CD4-positive, alpha-beta T cell treated with Interferon gamma for 1 hour (primary cell): ENCODE results near the gene TMEFF1.

Experiments
- DNase-seq: peaks from one replicate; pipeline ENCODE4 v3.0.0-alpha.2; 2020

Gene TMEFF1

DNA sequence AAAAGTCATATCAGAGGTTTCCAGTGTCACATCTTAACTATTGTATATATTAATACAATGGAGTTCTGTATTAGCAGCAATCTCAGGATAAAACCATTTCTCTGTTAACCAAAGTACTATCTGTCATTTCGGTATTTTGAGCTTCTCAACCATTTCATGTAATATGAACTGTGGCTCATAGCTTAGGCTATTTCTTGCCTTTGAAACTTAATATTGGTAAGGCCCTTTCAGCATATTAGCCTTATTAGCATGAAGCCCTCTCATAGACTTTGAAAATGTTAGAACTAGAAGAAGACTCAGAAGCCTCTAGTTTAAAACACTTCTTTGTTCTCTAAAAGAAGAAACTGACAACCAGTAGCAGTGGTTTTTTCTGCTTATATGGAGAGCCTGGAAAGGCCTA is 105.7 kb downstream of the TMEFF1 start:
- no peak for DNase-seq

- DNase-seq, result no peak
These were observed 106.7 kb downstream of the TMEFF1 start for GRCh38 chr9:100579665-100580064.

- DNase-seq, result no peak
These were observed 107.3 kb downstream of the TMEFF1 start for GRCh38 chr9:100580257-100580656.

GRCh38 chr9:100581081-100581480 is 108.1 kb downstream of the TMEFF1 start:
- DNase-seq, result no peak

DNA sequence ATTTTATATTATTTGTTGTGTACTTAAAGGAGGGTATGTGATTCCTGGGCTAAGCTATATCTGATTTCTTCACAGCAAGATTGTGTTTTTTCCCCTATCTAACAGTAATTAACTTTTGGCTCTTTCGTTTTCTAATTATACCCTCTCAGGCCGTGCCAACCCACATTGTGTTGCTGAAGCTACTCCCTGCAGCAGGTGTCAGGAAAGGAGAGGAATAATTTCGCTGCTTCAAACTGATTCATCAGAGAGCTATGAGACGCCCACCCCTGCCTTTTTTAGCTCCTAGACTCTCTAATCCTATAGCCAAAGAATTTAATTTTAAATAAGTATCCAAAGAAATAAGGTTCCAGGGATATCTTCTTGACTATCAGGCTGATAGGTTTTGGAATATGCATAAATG is 108.7 kb downstream of the TMEFF1 start:
- no peak for DNase-seq

- no peak for DNase-seq
These were observed 110.3 kb downstream of the TMEFF1 start for GRCh38 chr9:100583014-100583802.

- DNase-seq, result no peak
These were observed 112.0 kb downstream of the TMEFF1 start for GRCh38 chr9:100584951-100585350.

DNA sequence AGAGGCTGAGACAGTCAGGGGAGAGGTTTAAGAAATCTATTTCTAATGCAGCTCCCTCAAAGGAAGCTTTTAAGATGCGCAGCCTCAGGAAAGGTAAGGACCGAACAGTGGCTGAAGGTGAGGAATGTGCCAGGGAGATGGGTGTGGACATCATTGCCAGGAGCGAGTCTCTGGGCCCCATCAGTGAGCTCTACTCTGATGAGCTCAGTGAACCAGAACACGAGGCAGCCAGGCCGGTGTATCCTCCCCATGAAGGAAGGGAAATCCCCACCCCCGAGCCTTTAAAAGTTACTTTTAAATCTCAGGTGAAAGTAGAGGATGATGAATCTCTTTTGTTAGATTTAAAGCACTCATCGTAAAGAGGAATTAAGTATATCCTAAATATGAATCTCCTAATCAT is 113.1 kb downstream of the TMEFF1 start:
- no peak for DNase-seq

GRCh38 chr9:100587375-100587774 is 114.4 kb downstream of the TMEFF1 start:
- no peak for DNase-seq

DNA sequence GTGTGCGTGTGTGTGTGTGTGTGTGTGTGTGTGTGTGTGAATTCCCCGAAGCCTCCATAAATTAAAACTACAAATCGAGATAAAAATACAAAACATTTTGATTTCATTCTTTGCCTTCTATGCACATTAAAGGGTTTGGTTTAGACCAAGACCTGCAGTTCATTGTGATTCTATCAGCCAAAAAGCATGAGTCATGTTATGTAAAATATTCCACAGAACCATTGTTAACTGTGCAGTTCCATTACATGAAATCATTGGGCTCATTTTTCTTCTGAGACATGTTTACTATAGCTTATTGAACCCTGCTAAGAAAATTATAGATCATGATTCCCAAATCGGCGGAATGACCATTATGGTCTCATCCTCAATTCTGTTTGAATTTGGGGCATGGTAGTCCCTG is 116.6 kb downstream of the TMEFF1 start:
- no peak for DNase-seq

- no peak for DNase-seq
These were observed 117.5 kb downstream of the TMEFF1 start for GRCh38 chr9:100590481-100590880.

- no peak for DNase-seq
These were observed 118.2 kb downstream of the TMEFF1 start for GRCh38 chr9:100591139-100591538.

- no peak for DNase-seq
These were observed 118.9 kb downstream of the TMEFF1 start for GRCh38 chr9:100591639-100592412.

DNA sequence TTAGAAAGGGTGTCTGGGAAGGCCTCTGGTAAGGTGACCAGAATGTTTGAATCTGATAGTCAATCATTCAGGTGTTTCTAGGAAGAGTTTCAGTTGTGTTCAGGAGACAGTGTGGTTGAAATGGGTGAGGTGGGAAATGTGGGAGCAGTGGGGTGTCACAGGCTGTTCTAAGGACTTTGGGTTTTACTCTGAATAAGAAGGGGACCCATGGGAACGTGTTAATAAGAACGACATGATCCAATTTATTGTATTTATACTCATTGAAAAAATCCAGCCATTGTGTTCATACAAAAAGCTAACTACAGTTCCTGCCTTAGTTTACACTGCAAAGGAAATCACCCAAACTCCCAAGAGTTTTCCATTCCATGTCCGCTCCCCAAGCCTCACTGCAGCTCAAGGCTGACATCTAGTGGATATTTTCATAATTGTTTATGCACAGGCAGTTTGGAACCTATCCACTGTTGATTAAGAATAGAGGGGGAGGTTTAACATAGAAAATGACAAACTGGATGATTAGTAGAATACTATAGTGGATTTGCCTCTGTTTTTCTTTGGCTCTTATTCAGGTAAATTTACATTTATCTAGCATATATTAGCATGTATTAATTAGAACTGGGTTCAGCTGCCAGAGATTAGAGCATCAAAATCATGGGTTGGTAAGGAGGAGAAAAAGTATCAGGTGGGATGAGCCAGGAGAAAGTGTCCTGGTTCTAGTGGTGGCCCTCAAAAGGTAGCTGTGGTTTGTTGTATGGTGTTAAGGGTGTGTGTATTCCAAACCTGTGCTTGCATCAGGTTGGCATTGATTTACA is 122.6 kb downstream of the TMEFF1 start:
- no peak for DNase-seq

GRCh38 chr9:100597236-100597635 is 124.3 kb downstream of the TMEFF1 start:
- no peak for DNase-seq

- DNase-seq, result peak; percentile 80
These were observed 125.7 kb downstream of the TMEFF1 start for GRCh38 chr9:100598641-100599145.

DNA sequence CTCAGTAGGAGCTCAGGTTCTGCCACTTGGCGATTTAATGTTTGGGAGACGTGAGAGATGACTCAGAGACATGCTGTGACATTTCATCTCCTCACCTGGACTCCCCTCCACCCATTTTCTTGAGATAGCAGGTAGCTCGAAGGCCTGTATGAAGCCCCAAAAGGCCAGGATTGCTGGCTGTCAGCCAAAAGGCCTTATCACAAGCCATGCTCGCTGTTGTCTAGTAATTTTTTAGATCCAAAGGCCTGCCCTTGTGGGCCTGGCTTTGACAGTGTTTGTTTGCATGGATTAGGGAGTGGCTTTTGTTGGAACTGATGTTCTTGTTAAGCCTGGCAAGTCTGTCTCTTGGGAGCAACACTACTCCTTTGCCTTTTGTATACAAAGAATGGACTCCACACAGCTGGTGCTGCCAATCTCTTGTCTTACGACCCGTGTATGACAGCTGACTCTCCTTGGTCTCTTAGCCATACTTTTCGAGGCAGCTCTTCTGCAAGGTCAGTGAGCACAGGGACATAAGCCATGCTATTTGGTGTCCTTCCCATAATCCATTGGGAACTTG is 127.7 kb downstream of the TMEFF1 start:
- DNase-seq, result no peak

DNA sequence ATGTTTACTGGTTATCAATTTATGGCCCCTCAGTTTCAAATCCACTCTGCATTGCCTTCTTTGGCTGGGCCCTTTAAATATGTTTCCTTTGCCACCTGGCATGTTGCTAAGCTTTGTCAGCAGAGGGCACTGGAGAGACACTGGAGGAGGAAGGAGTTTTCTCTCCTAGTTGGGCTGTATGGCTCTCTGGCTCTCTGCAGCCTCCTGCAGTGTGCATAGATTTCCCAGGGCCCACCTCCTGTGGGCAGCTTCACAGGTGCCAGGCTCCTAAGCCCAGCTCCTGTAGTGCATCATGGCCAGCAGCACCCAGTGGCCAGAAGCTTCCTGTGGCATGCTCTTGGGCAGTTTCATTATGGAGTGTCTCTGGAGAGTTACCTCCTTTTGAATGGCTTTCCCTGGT is 128.3 kb downstream of the TMEFF1 start:
- DNase-seq, result peak; percentile 11

- no peak for DNase-seq
These were observed 129.4 kb downstream of the TMEFF1 start for GRCh38 chr9:100602342-100602801.

GRCh38 chr9:100605405-100605804 is 132.5 kb downstream of the TMEFF1 start:
- DNase-seq, result no peak

GRCh38 chr9:100619194-100619593 is 146.2 kb downstream of the TMEFF1 start:
- DNase-seq, result no peak

DNA sequence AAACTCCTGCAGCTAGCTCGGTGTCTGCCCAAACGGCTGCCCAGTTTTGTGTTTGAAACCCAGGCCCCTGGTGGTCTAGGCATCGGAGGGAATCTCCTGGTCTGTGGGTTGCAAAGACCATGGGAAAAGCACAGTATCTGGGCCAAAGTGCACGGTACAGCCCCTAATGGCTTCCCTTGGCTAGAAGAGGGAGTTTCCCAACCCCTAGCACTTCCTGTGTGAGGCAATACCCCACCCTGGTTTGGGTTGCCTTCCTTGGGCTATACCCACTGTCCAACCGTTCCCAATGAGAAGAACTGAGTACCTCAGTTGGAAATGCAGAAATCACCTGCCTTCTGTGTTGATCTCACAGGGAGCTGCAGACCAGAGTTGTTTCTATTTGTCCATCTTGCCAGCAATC is 146.7 kb downstream of the TMEFF1 start:
- DNase-seq, result no peak

DNA sequence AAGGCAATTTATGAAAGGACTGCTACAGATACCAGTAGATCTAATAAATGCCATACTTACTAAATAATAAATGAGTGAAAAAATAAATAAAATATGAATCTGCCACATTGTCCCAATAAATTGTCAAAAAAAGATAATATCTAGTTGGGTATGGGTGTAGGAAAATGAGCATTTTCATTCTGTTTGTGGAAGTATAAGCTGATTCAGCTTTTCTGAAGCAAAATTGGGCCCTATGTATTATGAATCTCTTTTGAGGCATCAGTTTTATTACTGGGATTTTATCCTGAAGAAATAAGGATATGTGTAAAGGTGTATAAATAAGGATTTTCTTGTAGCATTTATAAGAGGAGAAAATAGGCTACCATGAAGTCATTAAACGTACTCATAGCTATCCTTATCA is 151.0 kb downstream of the TMEFF1 start:
- DNase-seq, result no peak
